GM23338 (cell line): ENCODE data around the gene SCART1. TPM values are rescaled to one million over a fixed set of nuclear protein-coding genes. Genes with fewer than 3 reads are reported as not detected.
A peak's percentile ranks its signal among the peaks of the same experiment; 100 is the strongest.

Experiments used
- ATAC-seq: fragments of 200-7000 bp; cut with Tn5 transposase; 3 replicates; pipeline ENCODE4 v1.9.1; 2020
- DNase-seq: peaks from one replicate; pipeline ENCODE4 v3.0.0-alpha.2; 2015; ENCODE audit warnings: low spot score
- H2AFZ ChIP-seq: fragments of 200-600 bp; sonication (generic); 2 replicates; pipeline ENCODE4 v1.8.0; 2016; ENCODE audit warnings: antibody characterized with exemption, mild to moderate bottlenecking, moderate library complexity
- H3F3A ChIP-seq: fragments of 200-600 bp; sonication (generic); replicated peaks from 2 replicates; pipeline ENCODE4 v1.8.0; 2017; ENCODE audit warnings: antibody characterized with exemption, mixed run types, low read depth
- H3K27ac ChIP-seq: fragments of 200-600 bp; sonication (generic); 2 replicates; pipeline ENCODE4 v1.6.1; 2016; ENCODE audit warnings: low read depth
- H3K27me3 ChIP-seq: fragments of 200-600 bp; sonication (generic); 2 replicates; pipeline ENCODE4 v1.8.0; 2016; ENCODE audit warnings: mild to moderate bottlenecking, mixed run types, moderate library complexity; ENCODE audit not compliant: insufficient read depth
- H3K36me3 ChIP-seq: fragments of 200-600 bp; sonication (generic); 2 replicates; pipeline ENCODE4 v1.8.0; 2016; ENCODE audit warnings: mild to moderate bottlenecking; ENCODE audit not compliant: insufficient read depth
- H3K4me1 ChIP-seq: fragments of 200-600 bp; sonication (generic); 2 replicates; pipeline ENCODE4 v1.8.0; 2016; ENCODE audit warnings: mild to moderate bottlenecking, moderate library complexity; ENCODE audit not compliant: insufficient read depth
- H3K4me2 ChIP-seq: fragments of 200-600 bp; sonication (generic); 2 replicates; pipeline ENCODE4 v1.7.1; 2017; ENCODE audit warnings: mixed run types
- H3K4me3 ChIP-seq: fragments of 200-600 bp; sonication (generic); 2 replicates; pipeline ENCODE4 v1.6.1; 2016; ENCODE audit warnings: mixed run types
- H3K79me2 ChIP-seq: fragments of 200-600 bp; sonication (generic); replicated peaks from 2 replicates; pipeline ENCODE4 v1.8.0; 2017; ENCODE audit warnings: mild to moderate bottlenecking; ENCODE audit not compliant: insufficient read depth
- H3K9me2 ChIP-seq: fragments of 200-600 bp; sonication (generic); 2 replicates; pipeline ENCODE4 v1.8.0; 2017; ENCODE audit not compliant: insufficient read depth
- H4K20me1 ChIP-seq: fragments of 200-600 bp; sonication (generic); replicated peaks from 2 replicates; pipeline ENCODE4 v1.8.0; 2017; ENCODE audit warnings: mild to moderate bottlenecking; ENCODE audit not compliant: insufficient read depth
- H3K27ac Mint-ChIP-seq: 2 replicates; pipeline ENCODE4 v1.8.0; 2020; ENCODE audit warnings: inconsistent platforms, mild to moderate bottlenecking, moderate library complexity, mixed read lengths
- H3K27me3 Mint-ChIP-seq: 3 replicates; pipeline ENCODE4 v1.8.0; 2022; ENCODE audit warnings: low read depth, mild to moderate bottlenecking, moderate library complexity, mixed read lengths, inconsistent platforms; ENCODE audit not compliant: insufficient read depth, poor library complexity
- H3K36me3 Mint-ChIP-seq: 3 replicates; pipeline ENCODE4 v1.8.0; 2021; ENCODE audit warnings: low read depth, mild to moderate bottlenecking, inconsistent platforms, moderate library complexity, mixed read lengths
- H3K4me1 Mint-ChIP-seq: 3 replicates; pipeline ENCODE4 v1.8.0; 2020; ENCODE audit warnings: mild to moderate bottlenecking, inconsistent platforms, mixed read lengths
- H3K4me3 Mint-ChIP-seq: 3 replicates; pipeline ENCODE4 v1.8.0; 2021; ENCODE audit warnings: moderate library complexity, mild to moderate bottlenecking, inconsistent platforms, mixed read lengths
- H3K9me3 Mint-ChIP-seq: 3 replicates; pipeline ENCODE4 v1.8.0; 2020; ENCODE audit warnings: moderate library complexity, mild to moderate bottlenecking, inconsistent platforms, mixed read lengths
- CREB1 ChIP-seq: fragments of 250-450 bp; sonication (Bioruptor Pico); IDR thresholded peaks from 2 replicates; pipeline ENCODE4 v1.5.0; 2020; ENCODE audit warnings: low read depth, mild to moderate bottlenecking, moderate library complexity
- CTCF ChIP-seq, 2 experiments: fragments of 200-600 bp in 1 of 2; sonication (generic) in 1 of 2; conservative IDR thresholded peaks; 2 replicates each; pipeline versions ENCODE4 v1.5.1 to v1.6.1; 2016 to 2017; ENCODE audit warnings: antibody characterized with exemption in 2 of 2, low read depth in 2 of 2, mild to moderate bottlenecking in 2 of 2, moderate library complexity in 1 of 2
- ETS1 ChIP-seq: IDR thresholded peaks from 2 replicates; pipeline ENCODE4 v1.6.1; 2016; ENCODE audit warnings: antibody characterized with exemption
- POLR2AphosphoS5 ChIP-seq: IDR thresholded peaks from 2 replicates; pipeline ENCODE4 v1.6.1; 2016; ENCODE audit warnings: antibody characterized with exemption, low read depth
- REST ChIP-seq: IDR thresholded peaks from one replicate; pipeline ENCODE4 v1.6.1; 2018; ENCODE audit warnings: antibody characterized with exemption; ENCODE audit not compliant: unreplicated experiment
- ZNF462 ChIP-seq: fragments of 250-450 bp; sonication (Bioruptor Pico); IDR thresholded peaks from 2 replicates; pipeline ENCODE4 v1.5.0; 2020; ENCODE audit warnings: mild to moderate bottlenecking, moderate library complexity
- polyA plus RNA-seq: library from polyadenylated mRNA; unstranded; fragments of >200 nt; fragmentation: Nextera tagmentation; extraction: Ambion mirVana; gene quantifications from 2 replicates; pipeline ENCODE4 v1.2.1, GENCODE V29; 2016
- total RNA-seq: library from RNA; depleted of rRNA; stranded (reverse); fragments of >200 nt; shearing (Covaris generic); gene quantifications from 2 replicates; pipeline ENCODE4 v1.2.3, GENCODE V29; 2014

SCART1 gene
- total and polyA plus RNA-seq, 2 experiments from 2014 or later, result 0.59 TPM; not detected in 1

- Mint-ChIP-seq H3K9me3 (peaks cover 12% of the 10 kb centered on the region), H3K4me3 (no peak overlapping the region), H3K27ac (no peak overlapping the region), H3K36me3 (peaks cover 22% of the 10 kb centered on the region), H3K4me1 (no peaks in the 10 kb centered on the region), H3K27me3 (peaks cover 17% of the 10 kb centered on the region)
- H3K4me3 ChIP-seq, result no peak overlapping the region
- no peak for DNase-seq
- H3K4me2 ChIP-seq, result no peak overlapping the region
- no peaks in the 10 kb centered on the region for H3K9me2 ChIP-seq
- no peaks in the 10 kb centered on the region for H3K79me2 ChIP-seq
- H3F3A ChIP-seq, result 0 out of 2 replicates have a peak, but pooled peaks cover 2% of the 10 kb centered on the region
- H3K36me3 ChIP-seq, result no peaks in the 10 kb centered on the region
- H3K27me3 ChIP-seq, result peaks cover 14% of the 10 kb centered on the region
- no peak for ATAC-seq
- H4K20me1 ChIP-seq, result no peaks in the 10 kb centered on the region; the same call in 1 of the 2 replicates
- 0 out of 4 replicates have a peak, but pooled peaks of 1 of the 2 experiments have one; percentile 9 for TF ChIP-seq CTCF (conservative IDR thresholded peaks at IDR 0.05; ENCODE audit: low read depth in 2 of 2)
- no peak for TF ChIP-seq REST
- H2AFZ ChIP-seq, result no peak overlapping the region
- no peaks in the 10 kb centered on the region for H3K4me1 ChIP-seq
- no peak overlapping the region for H3K27ac ChIP-seq
Observed at GRCh38 chr10:133420028-133420427, 33.7 kb upstream of the SCART1 start.

GRCh38 chr10:133420579-133420978, 33.2 kb upstream of the SCART1 start:
- Histone ChIP-seq H2AFZ (no peak overlapping the region), H3K4me3 (no peak overlapping the region), H3K4me1 (no peaks in the 10 kb centered on the region), H3K36me3 (no peaks in the 10 kb centered on the region), H3K4me2 (no peak overlapping the region), H3K79me2 (no peaks in the 10 kb centered on the region), H3F3A (0 out of 2 replicates have a peak, but pooled peaks cover 2% of the 10 kb centered on the region), H3K27me3 (peaks cover 19% of the 10 kb centered on the region), H3K27ac (no peak overlapping the region), H4K20me1 (no peaks in the 10 kb centered on the region; the same call in 1 of the 2 replicates), H3K9me2 (no peaks in the 10 kb centered on the region)
- Mint-ChIP-seq H3K4me1 (no peaks in the 10 kb centered on the region), H3K36me3 (peaks cover 16% of the 10 kb centered on the region), H3K27me3 (peaks cover 20% of the 10 kb centered on the region), H3K27ac (no peak overlapping the region), H3K9me3 (peaks cover 7% of the 10 kb centered on the region), H3K4me3 (no peak overlapping the region)
- ATAC-seq (no peak), DNase-seq (no peak)
- no peak for TF ChIP-seq ETS1
- TF ChIP-seq CREB1 (CRISPR knock-in tag), result no peak
- TF ChIP-seq POLR2AphosphoS5, result no peak
- no peak for TF ChIP-seq ZNF462
